ENCODE measurements around the gene TRIP13. TPM values are rescaled to one million over a fixed set of nuclear protein-coding genes. Genes with fewer than 3 reads are reported as not detected.
"Not testable (repeated sequence)": the region's sequence is repeated elsewhere in the genome, so short reads cannot be mapped to it uniquely, and the experiment has no call there.

The TRIP13 gene
- polyA plus RNA-seq, 4 donors: 1.6 to 12.1 (median 7.1) TPM

GRCh38 chr5:873328-873727 lies 19.4 kb upstream of the TRIP13 start:
- WGBS, 3 donors: 71 to 78% (median 75%) methylated on average over 8 of the region's 8 CpGs
- H3K4me1 ChIP-seq (ENCODE audit: control insufficient read depth in 3 of 3, insufficient read depth in 2 of 3, low read depth in 1 of 3, low read length in 2 of 3): peaks cover 0 to 9% (median 0%) of the 10 kb centered on the region in 3 donors
- H3K27me3 ChIP-seq (ENCODE audit: control insufficient read depth in 3 of 3, insufficient read depth in 3 of 3, low read length in 3 of 3): no peaks in the 10 kb centered on the region
- H3K4me3 ChIP-seq (ENCODE audit: low read depth in 1 of 3, low read length in 3 of 3): no peak overlapping the region
- FAIRE-seq (no peak), DNase-seq (no peak)
- H3K36me3 ChIP-seq (ENCODE audit: control insufficient read depth in 3 of 3, insufficient read depth in 2 of 3, low read depth in 1 of 3, low read length in 3 of 3): peaks cover 19 to 84% (median 40%) of the 10 kb centered on the region in 3 donors
- no peaks in the 10 kb centered on the region for H3K9me3 ChIP-seq (ENCODE audit: control insufficient read depth in 2 of 2, insufficient read depth in 1 of 2, low read depth in 1 of 2, low read length in 1 of 2)
- no peak overlapping the region for H3K27ac ChIP-seq (ENCODE audit: low read depth in 1 of 3, low read length in 2 of 3)

GRCh38 chr5:875931-876330 lies 16.8 kb upstream of the TRIP13 start:
- H3K27me3 ChIP-seq (ENCODE audit: control insufficient read depth in 3 of 3, insufficient read depth in 3 of 3, low read length in 3 of 3): no peaks in the 10 kb centered on the region
- FAIRE-seq (no peak), DNase-seq (no peak)
- H3K27ac ChIP-seq (ENCODE audit: low read depth in 1 of 3, low read length in 2 of 3): no peak overlapping the region
- H3K36me3 ChIP-seq (ENCODE audit: control insufficient read depth in 3 of 3, insufficient read depth in 2 of 3, low read depth in 1 of 3, low read length in 3 of 3): peaks cover 11 to 69% (median 27%) of the 10 kb centered on the region in 3 donors
- no peaks in the 10 kb centered on the region for H3K9me3 ChIP-seq (ENCODE audit: control insufficient read depth in 2 of 2, insufficient read depth in 1 of 2, low read depth in 1 of 2, low read length in 1 of 2)
- whole genome bisulfite sequencing, 3 donors: 96 to 97% (median 97%) methylated on average over 24 of the region's 24 CpGs
- no peak overlapping the region for H3K4me3 ChIP-seq (ENCODE audit: low read depth in 1 of 3, low read length in 3 of 3)
- H3K4me1 ChIP-seq (ENCODE audit: control insufficient read depth in 3 of 3, insufficient read depth in 2 of 3, low read depth in 1 of 3, low read length in 2 of 3): peaks cover 0 to 4% (median 0%) of the 10 kb centered on the region in 3 donors

GRCh38 chr5:876398-877365 lies 16.0 kb upstream of the TRIP13 start:
- Histone ChIP-seq H3K4me3 (ENCODE audit: low read depth in 1 of 3, low read length in 3 of 3) (no peak overlapping the region), H3K4me1 (ENCODE audit: control insufficient read depth in 3 of 3, insufficient read depth in 2 of 3, low read depth in 1 of 3, low read length in 2 of 3) (peaks cover 0 to 4% (median 0%) of the 10 kb centered on the region in 3 donors), H3K9me3 (ENCODE audit: control insufficient read depth in 2 of 2, insufficient read depth in 1 of 2, low read depth in 1 of 2, low read length in 1 of 2) (no peaks in the 10 kb centered on the region), H3K36me3 (ENCODE audit: control insufficient read depth in 3 of 3, insufficient read depth in 2 of 3, low read depth in 1 of 3, low read length in 3 of 3) (peaks cover 13 to 71% (median 26%) of the 10 kb centered on the region in 3 donors), H3K27ac (ENCODE audit: low read depth in 1 of 3, low read length in 2 of 3) (no peak overlapping the region), H3K27me3 (ENCODE audit: control insufficient read depth in 3 of 3, insufficient read depth in 3 of 3, low read length in 3 of 3) (no peaks in the 10 kb centered on the region)
- FAIRE-seq (no peak), DNase-seq (no peak)
- WGBS, 3 donors: 92 to 95% (median 93%) methylated on average over 28 of the region's 28 CpGs

- no peaks in the 10 kb centered on the region for H3K9me3 ChIP-seq (ENCODE audit: control insufficient read depth in 2 of 2, insufficient read depth in 1 of 2, low read depth in 1 of 2, low read length in 1 of 2)
- no peak for FAIRE-seq
- H3K27ac ChIP-seq (ENCODE audit: low read depth in 1 of 3, low read length in 2 of 3): no peak overlapping the region
- no peak for DNase-seq
- no peak overlapping the region for H3K4me3 ChIP-seq (ENCODE audit: low read depth in 1 of 3, low read length in 3 of 3)
- 94 to 96% (median 96%) methylated on average over 15 of the region's 15 CpGs for WGBS, 3 donors
- peaks cover 13 to 72% (median 23%) of the 10 kb centered on the region in 3 donors for H3K36me3 ChIP-seq (ENCODE audit: control insufficient read depth in 3 of 3, insufficient read depth in 2 of 3, low read depth in 1 of 3, low read length in 3 of 3)
- peaks cover 0 to 3% (median 0%) of the 10 kb centered on the region in 3 donors for H3K4me1 ChIP-seq (ENCODE audit: control insufficient read depth in 3 of 3, insufficient read depth in 2 of 3, low read depth in 1 of 3, low read length in 2 of 3)
- no peaks in the 10 kb centered on the region for H3K27me3 ChIP-seq (ENCODE audit: control insufficient read depth in 3 of 3, insufficient read depth in 3 of 3, low read length in 3 of 3)
These were observed 14.6 kb upstream of the TRIP13 start for GRCh38 chr5:878125-878524.

GRCh38 chr5:878677-879076 lies 14.0 kb upstream of the TRIP13 start:
- H3K27me3 ChIP-seq (ENCODE audit: control insufficient read depth in 3 of 3, insufficient read depth in 3 of 3, low read length in 3 of 3); FAIRE-seq; H3K4me3 ChIP-seq (ENCODE audit: low read depth in 1 of 3, low read length in 3 of 3); H3K4me1 ChIP-seq (ENCODE audit: control insufficient read depth in 3 of 3, insufficient read depth in 2 of 3, low read depth in 1 of 3, low read length in 2 of 3); H3K9me3 ChIP-seq (ENCODE audit: control insufficient read depth in 2 of 2, insufficient read depth in 1 of 2, low read depth in 1 of 2, low read length in 1 of 2); H3K27ac ChIP-seq (ENCODE audit: low read depth in 1 of 3, low read length in 2 of 3); DNase-seq: not testable (repeated sequence)
- no CpG with 5 or more reads among the region's 8 CpGs for WGBS, 3 donors
- H3K36me3 ChIP-seq (ENCODE audit: control insufficient read depth in 3 of 3, insufficient read depth in 2 of 3, low read depth in 1 of 3, low read length in 3 of 3): peaks cover 13 to 73% (median 23%) of the 10 kb centered on the region in 3 donors

- Histone ChIP-seq H3K36me3 (ENCODE audit: control insufficient read depth in 3 of 3, insufficient read depth in 2 of 3, low read depth in 1 of 3, low read length in 3 of 3) (peaks cover 7 to 77% (median 32%) of the 10 kb centered on the region in 3 donors), H3K27me3 (ENCODE audit: control insufficient read depth in 3 of 3, insufficient read depth in 3 of 3, low read length in 3 of 3) (no peaks in the 10 kb centered on the region), H3K27ac (ENCODE audit: low read depth in 1 of 3, low read length in 2 of 3) (no peak overlapping the region), H3K9me3 (ENCODE audit: control insufficient read depth in 2 of 2, insufficient read depth in 1 of 2, low read depth in 1 of 2, low read length in 1 of 2) (no peaks in the 10 kb centered on the region), H3K4me3 (ENCODE audit: low read depth in 1 of 3, low read length in 3 of 3) (no peak overlapping the region), H3K4me1 (ENCODE audit: control insufficient read depth in 3 of 3, insufficient read depth in 2 of 3, low read depth in 1 of 3, low read length in 2 of 3) (no peaks in the 10 kb centered on the region)
- DNase-seq (no peak), FAIRE-seq (no peak)
- WGBS, 3 donors: 95 to 97% (median 95%) methylated on average over 31 to 35 of the region's 35 CpGs
These were observed 11.7 kb upstream of the TRIP13 start for GRCh38 chr5:880816-881550.

- Histone ChIP-seq H3K27me3 (ENCODE audit: control insufficient read depth in 3 of 3, insufficient read depth in 3 of 3, low read length in 3 of 3) (no peaks in the 10 kb centered on the region), H3K9me3 (ENCODE audit: control insufficient read depth in 2 of 2, insufficient read depth in 1 of 2, low read depth in 1 of 2, low read length in 1 of 2) (no peaks in the 10 kb centered on the region), H3K4me1 (ENCODE audit: control insufficient read depth in 3 of 3, insufficient read depth in 2 of 3, low read depth in 1 of 3, low read length in 2 of 3) (no peaks in the 10 kb centered on the region), H3K4me3 (ENCODE audit: low read depth in 1 of 3, low read length in 3 of 3) (no peak overlapping the region), H3K36me3 (ENCODE audit: control insufficient read depth in 3 of 3, insufficient read depth in 2 of 3, low read depth in 1 of 3, low read length in 3 of 3) (peaks cover 7 to 77% (median 31%) of the 10 kb centered on the region in 3 donors), H3K27ac (ENCODE audit: low read depth in 1 of 3, low read length in 2 of 3) (no peak overlapping the region)
- 94 to 96% (median 96%) methylated on average over 12 of the region's 12 CpGs for WGBS, 3 donors
- no peak for FAIRE-seq
- DNase-seq: no peak
These were observed 11.1 kb upstream of the TRIP13 start for GRCh38 chr5:881551-881935.

Measured in small intestine (tissue), 7 donors.